T-helper 2 cell (primary cell): Measurements from ENCODE around the gene PSG6.
"Not testable (repeated sequence)": the region's sequence is repeated elsewhere in the genome, so short reads cannot be mapped to it uniquely, and the experiment has no call there.

ENCODE experiments used
- DNase-seq, 5 experiments: peaks; one replicate each; pipeline versions ENCODE4 v3.0.0 to v3.0.0-alpha.2; 2012 to 2022

The PSG6 gene

DNA sequence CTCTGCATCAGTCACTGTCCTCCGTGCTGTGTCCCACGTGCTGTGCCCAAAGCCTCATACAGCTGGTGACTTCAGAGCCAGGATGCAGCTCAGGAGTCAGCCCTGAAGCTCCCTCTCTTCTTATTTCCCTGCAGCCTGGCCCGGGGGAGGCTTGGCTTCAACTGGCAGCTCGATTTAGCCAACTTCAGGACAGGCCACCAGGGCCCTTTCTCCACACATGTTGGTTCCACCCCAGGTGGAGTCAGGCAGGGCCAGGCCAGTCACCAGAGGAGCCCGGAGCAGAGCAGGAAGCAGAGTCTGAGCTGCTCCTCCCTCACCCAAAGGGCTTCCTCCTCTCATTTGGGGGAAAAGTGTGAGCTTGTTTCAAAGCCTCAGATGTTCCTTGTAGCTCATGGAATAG lies 11.5 kb downstream of the PSG6 start:
- DNase-seq = not testable (repeated sequence)

DNA sequence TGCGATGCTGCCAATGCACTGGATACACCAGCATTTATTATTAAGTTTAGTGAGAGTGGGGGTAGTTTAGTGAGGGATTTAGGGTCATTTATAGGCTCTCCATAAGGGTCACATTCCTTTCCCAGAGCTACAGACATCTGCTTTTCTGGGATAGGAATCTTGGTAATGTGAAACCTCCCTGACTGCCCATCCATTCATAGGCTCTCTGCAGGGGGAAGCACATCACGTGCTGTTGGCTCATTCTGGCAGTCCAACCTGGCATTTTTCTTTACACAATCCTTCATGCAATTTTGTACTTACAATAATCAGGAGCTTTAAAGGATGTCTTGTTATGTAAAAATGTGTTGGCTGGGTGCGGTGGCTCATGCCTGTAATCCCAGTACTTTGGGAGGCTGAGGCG lies 17.1 kb downstream of the PSG6 start:
- not testable (repeated sequence) for DNase-seq

DNA sequence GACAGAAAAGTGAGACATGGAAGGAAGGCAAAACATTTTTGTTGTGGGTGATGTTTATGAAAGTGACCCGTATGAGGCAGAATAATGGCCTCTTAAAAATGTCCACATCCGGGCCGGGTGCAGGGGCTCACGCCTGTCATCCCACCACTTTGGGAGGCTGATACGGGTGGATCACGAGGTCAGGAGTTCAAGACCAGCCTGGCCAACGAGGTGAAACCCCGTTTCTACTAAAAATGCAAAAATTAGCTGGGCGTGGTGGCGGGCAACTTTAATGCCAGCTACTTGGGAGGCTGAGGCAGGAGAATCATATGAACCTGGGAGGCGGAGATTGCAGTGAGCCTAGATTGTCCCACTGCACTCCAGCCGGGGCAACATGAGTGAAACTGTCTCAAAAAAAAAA lies 18.0 kb downstream of the PSG6 start:
- DNase-seq = not testable (repeated sequence)

DNA sequence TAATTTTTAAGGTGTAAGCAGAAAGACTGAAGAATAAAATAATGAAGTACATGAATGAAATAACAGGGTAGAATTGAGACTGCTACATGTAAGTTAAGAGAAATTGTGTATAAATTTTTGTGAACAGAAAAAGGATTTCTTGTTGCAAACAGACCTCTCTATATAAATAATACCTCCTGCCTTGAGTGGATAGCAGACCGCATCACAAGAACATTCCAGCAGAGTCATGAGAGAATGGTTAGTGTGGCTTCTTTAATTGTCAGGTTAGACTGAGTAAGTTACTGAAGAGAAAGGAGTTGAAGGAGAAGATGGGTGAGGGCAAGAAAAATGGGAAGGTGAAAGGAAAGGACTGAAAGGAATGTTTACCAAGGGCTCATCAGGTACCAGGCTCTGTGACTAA lies 18.6 kb downstream of the PSG6 start:
- not testable (repeated sequence) for DNase-seq

DNA sequence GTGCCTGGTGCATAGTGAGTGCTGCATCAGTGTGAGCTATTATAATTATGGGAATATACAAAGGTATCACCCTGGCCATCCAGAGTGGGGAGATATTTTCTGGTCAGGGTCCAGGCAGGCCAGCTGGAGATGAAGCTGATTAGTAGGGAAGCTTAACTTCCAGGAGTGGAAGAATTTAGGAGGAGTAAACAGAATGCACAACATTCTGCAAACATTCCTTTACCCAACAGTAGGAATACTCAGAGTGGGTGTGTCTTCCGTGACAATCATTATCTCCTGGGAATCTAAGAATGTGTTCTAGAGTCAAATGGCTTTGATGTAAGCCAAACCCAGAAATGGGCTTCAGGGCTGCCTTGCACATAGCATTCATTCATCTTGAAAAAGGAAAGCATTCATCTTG lies 19.0 kb downstream of the PSG6 start:
- DNase-seq = not testable (repeated sequence)

DNA sequence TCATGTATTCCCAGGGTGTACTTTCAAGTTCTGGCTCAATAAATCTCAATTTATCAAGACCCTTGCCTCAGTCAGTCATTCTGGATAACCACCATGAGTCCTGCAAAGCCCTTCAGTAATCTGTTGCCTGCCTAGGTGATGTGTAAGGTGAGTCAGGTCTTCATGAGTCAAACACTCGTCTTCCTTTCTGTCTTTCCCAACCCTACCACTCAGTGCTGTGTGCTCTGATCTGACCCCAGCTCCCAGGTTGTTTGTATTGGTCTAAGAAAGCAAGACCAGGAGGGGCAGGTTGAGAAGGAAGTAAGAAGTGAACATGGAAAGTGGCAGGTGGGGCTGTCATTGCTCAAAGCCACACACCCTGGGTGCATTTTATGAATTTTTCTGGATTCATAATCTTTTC lies 20.0 kb downstream of the PSG6 start:
- DNase-seq = not testable (repeated sequence)

DNA sequence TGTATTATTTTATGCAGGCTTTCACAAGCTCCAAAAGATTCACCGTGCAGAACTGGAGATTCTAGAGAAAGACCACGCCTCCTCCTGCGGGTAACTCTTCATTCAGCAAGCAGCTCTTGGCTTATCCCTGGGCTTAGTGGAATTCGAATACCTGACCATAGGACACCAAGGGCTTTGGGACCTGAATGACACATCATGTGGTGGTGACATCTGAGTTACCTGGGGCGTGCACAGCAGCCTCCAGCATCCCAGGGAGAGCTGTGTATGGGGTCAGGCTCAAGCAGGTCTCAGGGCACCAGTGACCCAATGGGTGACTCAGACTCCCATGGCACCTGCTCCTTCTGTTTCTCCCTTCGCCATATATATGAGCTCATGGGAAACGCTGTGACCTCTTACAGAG lies 27.2 kb downstream of the PSG6 start:
- not testable (repeated sequence) for DNase-seq

DNA sequence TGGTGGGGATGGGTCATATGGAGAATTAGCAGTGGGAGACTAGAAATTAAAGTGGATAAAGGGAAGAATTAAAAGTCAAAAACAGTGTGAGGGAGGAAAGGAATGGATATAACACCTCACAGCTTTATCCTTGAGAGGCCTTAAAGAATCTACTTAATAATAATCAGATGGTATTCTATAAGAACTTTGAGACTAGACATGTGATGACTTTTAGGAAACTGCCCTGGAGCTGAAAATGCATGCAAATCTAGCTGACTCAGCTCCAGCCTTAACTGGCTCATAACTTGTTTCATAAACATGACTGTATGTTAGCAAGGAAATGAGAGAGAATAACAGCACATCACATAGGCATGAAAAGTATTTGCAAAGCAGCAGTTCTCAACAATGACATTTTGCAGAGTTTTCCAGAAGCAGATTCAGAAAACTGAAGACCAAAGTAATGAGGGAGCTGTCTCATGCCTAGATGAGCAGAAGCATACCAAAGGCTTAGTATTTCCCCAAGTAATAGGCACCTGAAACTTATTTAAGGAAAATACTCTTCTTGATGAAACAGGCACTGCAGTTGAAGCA lies 29.7 kb downstream of the PSG6 start:
- DNase-seq = not testable (repeated sequence)

DNA sequence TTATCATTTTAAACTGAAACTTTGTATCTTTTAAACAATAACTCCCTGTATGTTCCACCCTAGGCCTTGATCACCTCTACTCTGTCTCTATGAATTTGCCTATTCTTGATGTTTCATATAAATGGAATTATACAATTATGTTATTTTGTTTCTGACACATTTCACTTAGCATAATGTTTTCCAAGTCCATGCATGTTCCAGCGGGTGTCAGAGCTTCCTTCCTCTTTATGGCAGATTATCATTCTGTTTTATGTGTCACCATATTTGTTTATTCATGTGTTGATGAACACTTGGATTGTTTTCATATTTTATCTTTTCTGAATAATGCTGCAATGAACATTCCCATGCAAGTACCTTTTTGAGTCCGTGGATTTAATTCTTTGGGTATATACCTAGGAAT lies 35.0 kb downstream of the PSG6 start:
- DNase-seq = not testable (repeated sequence)

DNA sequence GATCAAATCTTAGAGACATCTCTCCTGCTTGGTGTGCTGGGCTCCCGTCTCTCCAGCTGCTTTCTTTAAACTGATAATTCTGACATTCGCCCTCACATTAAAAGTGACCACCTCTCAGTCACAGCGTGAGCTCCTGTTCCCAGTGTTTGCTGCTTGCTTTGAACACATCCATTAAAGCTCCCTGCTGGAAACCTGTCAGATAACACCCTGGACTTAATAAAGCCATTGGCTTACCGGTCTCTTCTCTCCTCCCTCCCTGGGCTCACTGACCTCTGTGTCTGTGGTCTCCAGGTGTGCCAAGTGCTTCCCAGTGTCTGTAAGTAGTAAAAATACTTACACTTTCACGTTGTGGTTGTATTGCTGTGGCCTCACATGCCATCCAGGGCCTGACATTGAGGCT lies 35.7 kb downstream of the PSG6 start:
- not testable (repeated sequence) for DNase-seq

DNA sequence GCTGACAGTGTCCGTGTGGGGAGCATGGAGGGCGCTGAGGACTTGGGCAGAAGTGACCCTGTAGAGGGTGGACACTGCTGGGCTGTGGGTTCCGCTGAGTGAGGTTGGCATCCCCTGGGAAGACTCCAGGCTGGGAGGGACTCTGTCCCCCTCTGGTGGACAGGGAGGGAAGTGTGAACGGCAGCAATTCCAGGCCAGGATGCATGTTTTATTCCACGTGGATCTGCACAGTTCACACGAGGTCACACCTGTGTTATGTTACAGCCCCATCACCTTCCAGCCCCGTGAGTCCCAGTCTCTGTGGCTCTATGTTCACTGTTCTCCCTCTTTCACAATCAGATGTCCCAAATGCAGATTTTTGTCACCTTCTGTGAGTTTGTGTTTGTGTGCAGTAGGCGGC lies 36.4 kb downstream of the PSG6 start:
- DNase-seq = not testable (repeated sequence)

DNA sequence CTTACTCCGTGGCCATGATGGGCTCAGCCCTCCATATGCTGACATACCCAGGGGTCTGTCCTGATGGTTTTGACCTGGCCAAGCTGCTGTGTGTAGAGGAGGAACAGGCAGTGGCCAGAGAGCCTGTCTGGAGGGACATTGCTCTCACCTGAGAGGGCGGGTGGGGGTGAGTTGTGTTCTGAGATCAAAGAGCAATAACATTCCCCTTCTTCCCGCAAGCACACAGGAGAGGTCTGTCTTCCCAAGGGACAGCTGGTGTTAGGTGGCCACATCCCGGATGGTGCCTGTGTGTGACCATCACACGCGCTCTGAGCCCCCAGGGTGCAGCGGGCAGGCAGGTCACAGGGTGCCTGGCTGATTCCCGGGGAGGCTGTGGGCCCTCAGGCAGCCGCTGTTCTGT lies 37.1 kb downstream of the PSG6 start:
- DNase-seq = not testable (repeated sequence)

DNA sequence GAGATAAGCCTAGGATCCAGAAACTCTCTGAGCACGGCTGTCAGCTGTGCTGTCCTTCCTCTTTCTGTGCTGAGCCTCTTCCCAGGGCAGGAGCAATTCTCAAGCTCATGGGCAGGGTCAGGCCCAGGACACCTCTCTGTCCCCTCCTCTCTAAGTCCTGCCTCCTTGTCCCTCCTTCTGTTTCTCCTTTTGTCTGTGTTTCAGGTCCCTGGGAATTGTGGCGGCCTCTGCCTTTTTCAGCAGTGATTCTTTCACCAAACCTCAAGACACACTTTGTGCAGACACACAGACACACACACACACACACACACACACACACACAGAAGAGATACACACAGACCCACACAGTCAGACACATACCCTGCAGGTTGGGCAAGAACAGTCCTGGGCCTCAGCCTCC lies 38.1 kb downstream of the PSG6 start, which contains the start of gene PSG1:
TSS of gene PSG1 (minus strand) at position 101 of the 400 bp plus-strand sequence. CDS start 132 bp downstream, outside the sequence.
- no peak for DNase-seq

DNA sequence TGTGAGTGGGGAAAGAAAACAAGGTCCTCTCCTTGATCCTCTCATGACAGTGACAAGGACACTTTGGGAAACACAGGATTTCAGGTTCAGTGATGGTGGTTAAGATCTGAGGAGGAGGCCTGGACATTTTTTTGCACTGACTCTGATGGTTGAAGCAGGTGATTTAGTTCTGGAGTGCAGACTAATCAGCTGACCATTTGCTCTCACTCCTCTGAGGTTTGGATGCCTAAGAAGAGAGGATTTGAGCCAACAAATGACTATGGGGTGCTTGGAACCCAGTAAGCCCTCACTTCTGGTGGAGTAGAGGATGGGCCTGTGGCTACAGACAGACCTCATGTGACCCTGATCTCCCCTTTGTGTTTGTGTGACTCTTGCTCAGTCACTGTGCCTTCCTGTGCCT lies 41.1 kb downstream of the PSG6 start:
- DNase-seq = not testable (repeated sequence)

DNA sequence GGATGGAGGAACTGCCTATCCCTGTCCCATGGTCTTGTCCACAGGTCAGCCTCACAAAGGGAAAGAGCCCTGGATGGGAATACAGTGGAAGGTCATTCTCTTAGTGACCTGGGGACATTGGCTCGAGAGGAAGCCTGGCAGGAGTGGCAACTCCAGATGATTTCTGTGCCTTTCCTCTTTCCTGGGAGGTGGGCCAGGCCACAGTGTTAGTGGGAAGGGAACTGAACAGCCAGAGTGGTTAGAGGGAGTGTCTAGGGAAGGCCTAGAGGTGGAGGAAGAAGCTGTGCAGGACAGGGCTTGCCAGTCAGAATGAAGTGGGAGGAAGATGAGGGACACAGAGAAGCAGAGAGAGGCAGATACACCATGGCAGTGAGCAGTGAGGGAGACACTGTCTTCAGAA lies 41.8 kb downstream of the PSG6 start:
- DNase-seq = not testable (repeated sequence)

DNA sequence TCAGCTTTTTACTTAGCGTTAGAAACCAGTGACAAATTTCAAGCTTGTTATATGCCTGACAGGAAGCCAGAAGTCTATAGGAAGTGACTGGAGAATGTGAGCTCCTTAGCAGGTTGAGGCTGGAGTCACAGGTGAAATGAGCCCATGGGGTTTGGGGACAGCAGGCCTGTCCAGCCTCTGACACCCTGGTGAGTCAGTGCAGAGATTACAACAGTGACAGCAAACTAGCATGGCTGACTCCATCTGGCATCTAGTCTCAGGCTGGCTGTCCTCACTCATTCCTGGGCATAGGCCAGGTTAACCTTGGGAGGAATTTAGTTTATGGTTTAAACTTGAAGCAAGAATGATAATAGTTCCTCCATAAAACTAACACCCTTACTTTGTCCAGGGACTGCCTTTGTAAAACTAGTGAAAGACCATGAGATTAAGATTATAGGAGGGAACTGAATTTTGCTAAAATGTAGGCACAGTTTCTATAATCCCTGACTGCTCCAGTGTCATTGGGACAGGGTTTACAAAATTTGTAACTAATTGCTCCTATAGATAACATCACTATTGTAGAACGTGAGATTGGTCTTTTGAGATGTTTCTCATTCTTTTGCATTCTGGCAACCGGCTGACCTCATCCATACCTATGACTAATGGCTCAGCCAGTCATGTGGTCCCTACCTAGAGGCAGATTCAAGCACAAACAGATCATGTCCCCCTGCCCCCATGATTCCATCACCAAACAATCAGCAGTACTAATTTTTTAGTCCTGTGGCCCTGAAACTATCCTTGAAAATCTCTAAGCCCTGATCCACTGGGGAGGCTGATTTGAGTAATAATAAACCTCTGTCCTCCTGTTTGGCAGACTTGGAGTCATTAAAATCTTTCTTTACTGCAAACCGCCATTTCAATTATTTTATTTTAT lies 42.5 kb downstream of the PSG6 start:
- DNase-seq = not testable (repeated sequence)

DNA sequence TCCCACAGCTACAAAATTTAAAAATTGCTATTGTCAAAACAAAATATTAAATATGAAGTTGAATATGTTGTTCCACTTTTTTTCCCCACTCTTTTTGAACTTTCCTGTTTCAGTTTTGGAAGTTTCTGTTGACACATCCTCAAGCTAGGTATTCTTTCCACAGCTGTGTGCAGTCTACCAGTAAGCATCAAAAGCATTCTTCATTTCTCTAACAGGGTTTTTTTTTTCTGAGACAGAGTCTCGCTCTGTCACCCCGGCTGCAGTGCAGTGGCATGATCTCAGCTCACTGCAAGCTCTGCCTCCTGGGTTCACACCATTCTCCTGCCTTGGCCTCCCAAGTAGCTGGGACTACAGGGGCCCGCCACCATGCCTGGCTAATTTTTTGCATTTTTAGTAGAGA lies 43.6 kb downstream of the PSG6 start:
- DNase-seq = not testable (repeated sequence)

DNA sequence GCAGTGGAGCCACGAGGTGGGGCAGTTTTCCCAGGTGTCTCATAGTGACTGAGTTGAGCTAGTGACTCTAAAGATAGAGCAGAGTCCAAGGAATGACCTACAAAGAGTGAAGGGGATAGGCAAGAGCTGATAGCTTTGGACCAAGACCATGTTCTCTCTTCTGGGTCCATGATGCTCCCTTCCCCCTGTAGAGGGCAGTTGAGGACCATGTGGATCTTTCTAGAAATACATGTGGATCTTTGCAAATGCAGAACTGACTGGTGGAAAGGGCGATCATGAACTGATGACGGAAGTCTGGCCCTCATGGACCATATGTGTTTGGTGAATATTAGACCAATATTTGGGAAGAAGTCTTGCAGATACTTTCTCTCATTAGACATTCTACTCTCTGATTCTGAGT lies 45.1 kb downstream of the PSG6 start:
- no peak for DNase-seq

DNA sequence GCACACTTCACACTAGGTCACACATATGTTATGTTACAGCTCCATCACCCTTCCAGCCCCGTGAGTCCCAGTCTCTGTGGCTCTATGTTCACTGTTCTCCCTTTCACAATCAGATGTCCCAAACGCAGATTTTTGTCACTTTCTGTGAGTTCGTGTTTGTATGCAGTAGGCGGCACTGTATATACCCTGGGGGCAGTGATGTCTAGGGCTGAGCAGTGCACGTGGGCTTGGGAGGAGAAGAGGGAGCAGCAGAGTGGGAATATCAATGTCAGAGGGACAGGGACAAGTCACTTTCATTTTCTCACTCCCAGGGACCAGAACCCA lies 60.2 kb downstream of the PSG6 start:
- DNase-seq = no peak

DNA sequence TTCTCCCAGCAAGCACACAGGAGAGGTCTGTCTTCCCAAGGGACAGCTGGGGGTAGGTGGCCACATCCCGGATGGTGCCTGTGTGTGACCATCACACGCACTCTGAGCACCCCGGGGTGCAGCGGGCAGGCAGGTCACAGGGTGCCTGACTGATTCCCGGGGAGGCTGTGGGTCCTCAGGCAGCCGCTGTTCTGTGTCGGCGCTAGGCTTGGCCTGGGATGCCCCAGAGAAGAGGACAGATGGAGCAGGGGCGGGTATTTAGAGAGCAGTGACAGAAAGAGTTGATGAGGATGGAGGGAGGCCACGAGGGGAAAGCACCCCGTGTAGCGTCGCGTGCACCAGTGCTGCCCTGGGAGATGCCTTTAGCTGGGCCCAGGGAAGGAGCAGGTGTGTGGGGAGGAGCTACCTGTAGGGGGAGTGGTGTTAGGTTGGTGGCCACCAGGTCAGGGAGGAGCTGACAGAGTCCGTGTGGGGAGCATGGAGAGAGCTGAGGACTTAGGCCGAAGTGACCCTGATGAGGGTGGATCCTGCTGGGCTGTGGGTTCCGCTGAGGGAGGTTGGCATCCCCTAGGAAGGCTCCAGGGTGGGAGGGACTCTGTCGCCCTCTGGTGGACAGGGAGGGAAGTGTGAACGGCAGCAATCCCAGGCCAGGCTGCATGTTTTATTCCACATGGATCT lies 60.7 kb downstream of the PSG6 start:
- DNase-seq = not testable (repeated sequence)

DNA sequence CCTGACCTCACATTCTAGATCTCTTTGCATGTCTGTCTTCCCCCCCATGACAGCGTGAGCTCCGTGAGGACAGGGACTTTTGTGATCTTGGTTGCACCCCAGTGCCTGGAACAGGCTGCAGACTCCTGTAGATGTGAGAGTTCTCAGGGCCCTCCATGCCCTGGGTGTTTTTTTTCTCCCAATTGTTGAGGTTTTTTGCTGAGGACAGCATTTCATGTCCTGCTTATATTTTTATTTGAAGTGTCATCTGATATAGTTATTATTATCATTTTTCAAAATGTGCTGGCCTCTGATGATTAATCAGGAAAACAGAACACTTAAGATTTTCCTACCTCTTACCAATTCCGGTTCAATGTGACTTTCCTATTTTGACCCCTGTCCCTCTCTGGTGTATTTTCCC lies 62.9 kb downstream of the PSG6 start:
- DNase-seq = not testable (repeated sequence)

DNA sequence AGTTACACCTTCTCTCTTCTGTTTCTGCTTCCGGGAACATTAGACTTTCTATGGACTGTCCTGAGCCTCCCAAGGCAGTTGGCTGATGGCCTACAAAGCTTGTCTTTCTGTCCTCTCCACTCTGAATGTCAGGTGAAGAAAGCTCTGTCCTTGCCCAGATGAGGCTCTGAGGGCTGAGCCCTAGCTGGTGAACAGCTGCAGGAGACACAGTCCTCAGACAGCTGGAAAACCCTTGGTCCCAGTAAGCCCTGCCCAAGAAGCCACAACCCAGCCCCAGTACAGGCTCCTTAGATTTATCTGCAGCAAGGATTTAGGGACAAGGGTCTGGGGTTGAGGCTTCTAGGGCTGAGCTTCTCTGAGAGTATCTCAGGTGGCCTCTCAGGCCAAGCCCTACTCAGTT lies 64.5 kb downstream of the PSG6 start:
- not testable (repeated sequence) for DNase-seq

DNA sequence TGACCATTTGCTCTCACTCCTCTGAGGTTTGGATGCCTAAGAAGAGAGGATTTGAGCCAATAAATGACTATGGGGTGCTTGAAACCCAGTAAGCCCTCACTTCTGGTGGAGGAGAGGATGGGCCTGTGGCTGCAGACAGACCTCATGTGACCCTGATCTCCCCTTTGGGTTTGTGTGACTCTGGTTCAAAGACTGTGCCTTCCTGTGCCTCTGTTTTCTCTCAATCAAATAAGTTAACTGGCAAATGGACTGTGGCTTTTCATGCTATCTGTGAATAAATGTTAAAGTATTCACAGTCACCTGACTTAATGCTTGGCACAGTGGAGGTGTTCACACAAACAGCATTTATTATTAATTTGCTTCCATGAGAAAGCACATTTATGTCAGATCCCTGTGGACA lies 64.9 kb downstream of the PSG6 start:
- not testable (repeated sequence) for DNase-seq
